Type B pancreatic cell (in vitro differentiated cells): Measurements from ENCODE around the gene ACER3. TPM values are rescaled to one million over a fixed set of nuclear protein-coding genes. Genes with fewer than 3 reads are reported as not detected.

Experiments
- DNase-seq: peaks from one replicate; pipeline ENCODE4 v3.0.0; 2021; ENCODE audit warnings: mixed read lengths; ENCODE audit not compliant: unreplicated experiment; ENCODE audit errors: extremely low spot score
- H3K27ac Mint-ChIP-seq: 2 replicates; pipeline ENCODE4 v1.8.0; 2021; ENCODE audit warnings: mild to moderate bottlenecking, mixed read lengths
- H3K27me3 Mint-ChIP-seq: 2 replicates; pipeline ENCODE4 v1.8.0; 2021; ENCODE audit warnings: mixed read lengths
- H3K36me3 Mint-ChIP-seq: 2 replicates; pipeline ENCODE4 v1.8.0; 2021; ENCODE audit warnings: mixed read lengths
- H3K4me1 Mint-ChIP-seq: one replicate; pipeline ENCODE4 v1.8.0; 2021; ENCODE audit warnings: mixed read lengths; ENCODE audit not compliant: unreplicated experiment
- H3K4me3 Mint-ChIP-seq: 2 replicates; pipeline ENCODE4 v1.8.0; 2021; ENCODE audit warnings: mild to moderate bottlenecking, mixed read lengths
- H3K9me3 Mint-ChIP-seq: 2 replicates; pipeline ENCODE4 v1.8.0; 2021; ENCODE audit warnings: mixed read lengths
- CTCF ChIP-seq: fragments of 200-600 bp; sonication (generic); conservative IDR thresholded peaks from 2 replicates; pipeline ENCODE4 v1.5.0; 2021; ENCODE audit warnings: antibody characterized with exemption, mild to moderate bottlenecking
- total RNA-seq: library from RNA; stranded (reverse); gene quantifications from 2 replicates; pipeline ENCODE4 v1.2.1, GENCODE V29; 2021; ENCODE audit warnings: low replicate concordance

ACER3 gene
- total RNA-seq, 1 donor from 2014 or later, result 25.7 TPM

- Mint-ChIP-seq H3K4me3 (no peak overlapping the region), H3K27ac (no peak overlapping the region), H3K27me3 (no peaks in the 10 kb centered on the region), H3K9me3 (no peaks in the 10 kb centered on the region), H3K36me3 (peaks cover 4% of the 10 kb centered on the region), H3K4me1 (peaks cover 27% of the 10 kb centered on the region)
- TF ChIP-seq CTCF, result no peak
- no peak for DNase-seq
These were observed 24.8 kb downstream of the ACER3 start for GRCh38 chr11:76885390-76886097.

GRCh38 chr11:76888989-76889388, 28.3 kb downstream of the ACER3 start:
- DNase-seq, result no peak
- H3K36me3 Mint-ChIP-seq, result peaks cover 3% of the 10 kb centered on the region
- TF ChIP-seq CTCF, result no peak
- no peaks in the 10 kb centered on the region for H3K27me3 Mint-ChIP-seq
- H3K4me1 Mint-ChIP-seq, result peaks cover 14% of the 10 kb centered on the region
- H3K4me3 Mint-ChIP-seq, result no peak overlapping the region
- H3K9me3 Mint-ChIP-seq, result no peaks in the 10 kb centered on the region
- H3K27ac Mint-ChIP-seq, result peak overlapping the region; percentile 45

- TF ChIP-seq CTCF, result no peak
- peaks cover 14% of the 10 kb centered on the region for H3K4me1 Mint-ChIP-seq
- H3K9me3 Mint-ChIP-seq, result no peaks in the 10 kb centered on the region
- no peak for DNase-seq
- no peaks in the 10 kb centered on the region for H3K27me3 Mint-ChIP-seq
- H3K27ac Mint-ChIP-seq, result no peak overlapping the region
- peaks cover 3% of the 10 kb centered on the region for H3K36me3 Mint-ChIP-seq
- no peak overlapping the region for H3K4me3 Mint-ChIP-seq
These were observed 28.8 kb downstream of the ACER3 start for GRCh38 chr11:76889411-76889975.

- no peak overlapping the region for H3K4me3 Mint-ChIP-seq
- no peak for DNase-seq
- H3K4me1 Mint-ChIP-seq, result peaks cover 8% of the 10 kb centered on the region
- TF ChIP-seq CTCF, result no peak
- no peak overlapping the region for H3K27ac Mint-ChIP-seq
- H3K27me3 Mint-ChIP-seq, result no peaks in the 10 kb centered on the region
- H3K9me3 Mint-ChIP-seq, result no peaks in the 10 kb centered on the region
- peaks cover 3% of the 10 kb centered on the region for H3K36me3 Mint-ChIP-seq
These were observed 29.6 kb downstream of the ACER3 start for GRCh38 chr11:76890329-76890728.

- Mint-ChIP-seq H3K27me3 (no peaks in the 10 kb centered on the region), H3K4me3 (no peak overlapping the region), H3K27ac (no peak overlapping the region), H3K4me1 (peaks cover 4% of the 10 kb centered on the region), H3K36me3 (peaks cover 3% of the 10 kb centered on the region), H3K9me3 (no peaks in the 10 kb centered on the region)
- no peak for DNase-seq
- no peak for TF ChIP-seq CTCF
These were observed 30.6 kb downstream of the ACER3 start for GRCh38 chr11:76891285-76891684.
